ENCODE data around the gene CDK2.

CDK2 gene

GRCh38 chr12:56020423-56021184, 54.0 kb downstream of the CDK2 start, which contains the start of gene IKZF4:
Gene IKZF4, plus strand, starts transcription at chr12:56021043. Its CDS starts 451 bp downstream, at chr12:56021494.
- H3K36me3 ChIP-seq (replicated peaks in 1 of 2; ENCODE audit: control insufficient read depth in 2 of 2, insufficient read depth in 2 of 2, low read length in 2 of 2) = peaks cover 6 to 50% of the 10 kb centered on the region in 2 donors
- H2AFZ ChIP-seq (ENCODE audit: low read length) = peak within 1 kb of the TSS; percentile 65
- no peaks in the 10 kb centered on the region for H3K27me3 ChIP-seq (ENCODE audit: control insufficient read depth in 3 of 3, insufficient read depth in 3 of 3, low read depth in 1 of 3, low read length in 3 of 3)
- H2BK120ac ChIP-seq (ENCODE audit: low read depth, low read length) = peak within 1 kb of the TSS; percentile 98
- H3K27ac ChIP-seq (replicated peaks; ENCODE audit: low read length) = peak within 1 kb of the TSS; percentile 97
- H3K4me2 ChIP-seq (ENCODE audit: insufficient read depth, low read length, poor library complexity, severe bottlenecking) = peak within 1 kb of the TSS; percentile 85
- H2BK15ac ChIP-seq (ENCODE audit: low read length) = peak within 1 kb of the TSS; percentile 88
- H3K4ac ChIP-seq (ENCODE audit: low read length) = peak within 1 kb of the TSS; percentile 93
- peak within 1 kb of the TSS; percentile 78 to 83 for H3K4me3 ChIP-seq (ENCODE audit: low read length in 2 of 2)
- no peaks in the 10 kb centered on the region for H3K9me3 ChIP-seq (replicated peaks in 1 of 2; ENCODE audit: control insufficient read depth in 2 of 2, insufficient read depth in 1 of 2, low read depth in 1 of 2, low read length in 2 of 2)
- peak within 1 kb of the TSS; percentile 92 for H3K23ac ChIP-seq (ENCODE audit: low read depth, low read length, poor library complexity)
- WGBS, 2 donors (ENCODE audit: extremely low coverage in 2 of 2, insufficient read length in 2 of 2, insufficient replicate concordance in 1 of 2) = no CpG with 5 or more reads among the region's 10 CpGs
- peak within 1 kb of the TSS; percentile 91 for H2BK12ac ChIP-seq (ENCODE audit: low read length)
- H3K18ac ChIP-seq (ENCODE audit: low read length) = peak within 1 kb of the TSS; percentile 100
- H3K9ac ChIP-seq (ENCODE audit: low read depth, low read length, poor library complexity) = peak within 1 kb of the TSS; percentile 98
- H2BK5ac ChIP-seq (ENCODE audit: low read length) = peak within 1 kb of the TSS; percentile 98
- peak within 1 kb of the TSS; percentile 96 for H2AK5ac ChIP-seq (ENCODE audit: low read depth, low read length)
- H3K14ac ChIP-seq (ENCODE audit: low read length) = peak within 1 kb of the TSS; percentile 95
- peak within 1 kb of the TSS; percentile 99 for H4K8ac ChIP-seq (ENCODE audit: low read depth, low read length)
- DNase-seq (ENCODE audit: low spot score) = peak; percentile 76
- peaks cover 12 to 18% of the 10 kb centered on the region in 2 donors for H3K4me1 ChIP-seq (ENCODE audit: control insufficient read depth in 2 of 2, insufficient read depth in 1 of 2, low read depth in 1 of 2, low read length in 2 of 2)
- peaks cover 2% of the 10 kb centered on the region for H3K79me1 ChIP-seq (ENCODE audit: low read depth, low read length)
- H4K91ac ChIP-seq (ENCODE audit: low read depth, low read length, poor library complexity) = peak within 1 kb of the TSS; percentile 96

- Histone ChIP-seq H3K4me2 (ENCODE audit: insufficient read depth, low read length, poor library complexity, severe bottlenecking) (peak overlapping the region; percentile 85), H3K9me3 (replicated peaks in 1 of 2; ENCODE audit: control insufficient read depth in 2 of 2, insufficient read depth in 1 of 2, low read depth in 1 of 2, low read length in 2 of 2) (no peaks in the 10 kb centered on the region), H2AK5ac (ENCODE audit: low read depth, low read length) (no peak overlapping the region), H3K36me3 (replicated peaks in 1 of 2; ENCODE audit: control insufficient read depth in 2 of 2, insufficient read depth in 2 of 2, low read length in 2 of 2) (peaks cover 11 to 62% of the 10 kb centered on the region in 2 donors), H3K18ac (ENCODE audit: low read length) (no peak overlapping the region), H3K79me1 (ENCODE audit: low read depth, low read length) (peaks cover 2% of the 10 kb centered on the region), H3K23ac (ENCODE audit: low read depth, low read length, poor library complexity) (no peak overlapping the region), H3K4me1 (ENCODE audit: control insufficient read depth in 2 of 2, insufficient read depth in 1 of 2, low read depth in 1 of 2, low read length in 2 of 2) (peaks cover 12 to 18% of the 10 kb centered on the region in 2 donors), H2BK5ac (ENCODE audit: low read length) (peak overlapping the region; percentile 98), H3K27ac (replicated peaks; ENCODE audit: low read length) (peak overlapping the region; percentile 97), H3K14ac (ENCODE audit: low read length) (no peak overlapping the region), H4K91ac (ENCODE audit: low read depth, low read length, poor library complexity) (no peak overlapping the region), H3K9ac (ENCODE audit: low read depth, low read length, poor library complexity) (no peak overlapping the region), H2BK12ac (ENCODE audit: low read length) (no peak overlapping the region), H2BK120ac (ENCODE audit: low read depth, low read length) (no peak overlapping the region), H2BK15ac (ENCODE audit: low read length) (no peak overlapping the region), H2AFZ (ENCODE audit: low read length) (peak overlapping the region; percentile 65), H3K4me3 (ENCODE audit: low read length in 2 of 2) (peak overlapping the region; percentile 78 to 83), H3K4ac (ENCODE audit: low read length) (no peak overlapping the region), H4K8ac (ENCODE audit: low read depth, low read length) (no peak overlapping the region), H3K27me3 (ENCODE audit: control insufficient read depth in 3 of 3, insufficient read depth in 3 of 3, low read depth in 1 of 3, low read length in 3 of 3) (no peaks in the 10 kb centered on the region)
- no CpG with 5 or more reads among the region's 2 CpGs for WGBS, 2 donors (ENCODE audit: extremely low coverage in 2 of 2, insufficient read length in 2 of 2, insufficient replicate concordance in 1 of 2)
- DNase-seq (ENCODE audit: low spot score) = no peak
Observed at GRCh38 chr12:56021889-56022497, 55.4 kb downstream of the CDK2 start.

Data from neuronal stem cell (in vitro differentiated cells).